Measurements from ENCODE around the gene ACSF2.

ACSF2 gene

DNA sequence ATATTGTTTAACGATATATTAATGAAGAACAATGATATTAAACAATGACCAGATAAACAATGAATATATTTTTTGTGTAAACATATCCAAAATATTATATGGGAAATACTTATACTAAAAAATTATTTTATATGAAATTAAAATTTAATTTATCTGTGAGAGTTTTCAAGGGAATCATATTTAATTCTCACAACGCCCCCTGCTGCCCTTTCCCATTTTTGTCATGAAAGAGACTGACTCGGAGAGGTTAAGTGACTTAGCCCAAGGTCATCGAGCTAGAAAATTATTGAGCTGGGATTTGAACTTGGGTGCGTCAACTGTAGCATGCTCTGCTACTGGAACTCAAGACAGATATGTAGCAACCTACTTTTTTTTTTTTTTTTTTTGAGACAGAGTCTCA is 75.0 kb downstream of the ACSF2 start:
- DNase-seq (ENCODE audit: low read depth) = no peak

DNA sequence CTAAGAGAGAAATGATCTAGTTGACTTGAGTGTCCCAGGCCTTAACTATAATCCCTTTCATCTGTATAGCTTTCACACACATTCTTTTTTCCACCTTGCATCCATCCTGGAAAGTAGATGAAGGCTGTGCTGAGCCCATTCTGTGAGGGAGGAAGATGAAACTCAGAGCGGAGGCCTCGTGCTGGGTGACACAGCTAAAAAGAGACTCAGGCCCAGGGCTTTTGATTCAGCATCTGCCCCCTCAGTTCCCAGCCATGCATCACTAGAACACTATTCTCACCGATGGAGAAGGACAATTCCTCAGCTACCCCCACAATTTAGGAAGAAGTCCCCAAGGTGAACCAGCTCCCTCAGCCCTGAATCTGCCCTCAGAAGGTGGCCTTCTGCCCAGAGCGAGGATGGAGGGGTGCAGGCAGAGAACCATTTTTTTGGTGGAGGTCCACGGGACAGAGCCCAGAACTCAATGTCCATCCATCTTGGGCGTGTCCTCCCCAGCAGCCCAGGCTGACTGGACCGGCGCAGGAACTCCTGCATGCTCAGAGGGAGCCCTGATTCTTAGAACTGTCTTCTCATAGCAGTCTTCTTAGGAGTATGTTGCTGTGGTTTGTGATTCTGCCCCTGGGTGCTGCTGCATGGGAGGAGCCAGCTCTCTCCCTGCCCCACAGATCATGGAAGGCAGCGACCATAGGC is 76.4 kb downstream of the ACSF2 start:
- no peak for DNase-seq (ENCODE audit: low read depth)

DNA sequence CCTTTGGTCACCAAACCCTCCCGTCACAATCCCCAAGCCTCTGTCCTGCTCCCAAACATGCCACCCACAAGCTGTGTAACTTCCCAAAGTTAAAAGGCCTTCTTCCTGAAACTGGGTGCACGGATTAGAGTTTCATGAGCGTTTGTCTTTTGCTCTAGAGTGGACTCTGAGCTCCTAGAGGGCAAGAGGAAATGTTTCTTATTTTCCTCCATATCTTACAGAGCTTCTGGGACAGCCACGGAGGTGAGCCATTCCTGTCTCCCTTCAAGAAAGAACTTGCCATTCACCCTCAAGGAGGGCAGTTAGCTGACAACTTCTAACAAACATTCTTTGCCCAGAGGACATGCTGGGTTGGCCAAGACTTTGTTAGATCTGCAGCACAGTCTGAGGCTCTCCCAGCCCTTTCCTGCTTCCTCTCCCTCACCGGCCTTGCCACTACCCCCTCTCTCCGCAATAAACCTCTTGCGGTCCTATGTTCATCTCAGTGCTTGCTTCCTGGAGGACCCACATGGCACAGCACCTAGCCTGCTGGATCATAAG is 79.6 kb downstream of the ACSF2 start:
- DNase-seq (ENCODE audit: low read depth) = no peak

DNA sequence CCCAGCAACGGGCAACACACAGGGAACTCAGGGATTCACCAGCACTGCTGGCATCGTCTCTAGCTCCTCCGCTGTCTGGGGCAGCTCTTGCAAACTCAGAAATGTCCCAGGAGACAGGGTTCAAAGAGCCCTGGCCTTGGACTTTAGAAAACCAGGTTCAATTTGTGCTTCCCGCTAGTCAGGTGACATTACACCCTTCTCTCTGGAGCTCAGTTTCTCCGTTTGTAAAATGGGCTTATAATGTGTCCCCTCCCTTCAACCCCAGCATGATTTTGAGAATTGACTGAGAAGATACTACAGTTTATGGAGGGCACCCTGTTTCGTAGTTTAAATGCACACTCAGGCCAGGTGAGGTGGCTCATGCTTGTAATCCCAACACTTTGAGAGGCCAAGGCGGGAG is 80.3 kb downstream of the ACSF2 start:
- DNase-seq (ENCODE audit: low read depth) = no peak

- DNase-seq (ENCODE audit: low read depth) = peak; percentile 44
Observed at GRCh38 chr17:50507871-50508572, 82.0 kb downstream of the ACSF2 start, which contains the start of gene MYCBPAP. MYCBPAP (plus strand) TSS chr17:50508439; CDS start chr17:50508675, 236 bp downstream.

- DNase-seq (ENCODE audit: low read depth) = no peak
Observed at GRCh38 chr17:50508573-50509460, 82.8 kb downstream of the ACSF2 start.

- DNase-seq (ENCODE audit: low read depth) = no peak
Observed at GRCh38 chr17:50511058-50511457, 85.0 kb downstream of the ACSF2 start.

GRCh38 chr17:50513495-50513894 is 87.5 kb downstream of the ACSF2 start:
- no peak for DNase-seq (ENCODE audit: low read depth)

GRCh38 chr17:50514388-50514787 is 88.4 kb downstream of the ACSF2 start:
- no peak for DNase-seq (ENCODE audit: low read depth)

GRCh38 chr17:50514936-50515702 is 89.1 kb downstream of the ACSF2 start:
- DNase-seq (ENCODE audit: low read depth) = no peak

- no peak for DNase-seq (ENCODE audit: low read depth)
Observed at GRCh38 chr17:50517011-50517410, 91.0 kb downstream of the ACSF2 start.

- no peak for DNase-seq (ENCODE audit: low read depth)
Observed at GRCh38 chr17:50517504-50518383, 91.7 kb downstream of the ACSF2 start.

DNA sequence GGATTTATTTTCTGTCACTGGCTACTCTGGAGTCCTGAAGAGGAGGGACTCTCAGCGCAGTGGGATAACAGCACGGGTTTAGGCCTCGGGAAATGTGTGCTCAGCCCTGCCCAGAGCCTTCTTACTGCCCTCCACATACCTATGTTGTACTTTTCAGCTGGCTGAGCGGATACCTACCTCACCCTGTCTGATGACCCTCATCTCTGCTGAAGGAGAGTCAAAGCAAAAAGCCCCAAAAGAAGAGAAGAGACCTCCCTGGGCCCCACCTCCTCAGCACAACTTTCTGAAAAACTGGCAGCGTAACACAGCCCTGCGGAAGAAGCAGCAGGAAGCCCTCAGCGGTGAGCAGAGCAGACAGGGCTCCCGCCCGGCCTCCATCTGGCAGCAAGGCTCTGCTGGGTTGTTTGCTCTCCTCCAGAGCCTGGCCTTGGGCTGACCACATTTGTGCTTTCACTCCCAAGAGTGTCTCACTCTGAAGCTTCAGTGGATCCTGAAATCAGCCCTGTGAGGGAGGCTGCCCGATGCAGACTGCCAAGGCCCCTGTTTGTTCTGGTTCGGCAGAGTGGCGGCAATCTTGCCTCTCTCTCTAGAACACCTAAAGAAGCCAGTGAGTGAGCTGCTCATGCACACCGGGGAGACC is 92.5 kb downstream of the ACSF2 start:
- DNase-seq (ENCODE audit: low read depth) = no peak

DNA sequence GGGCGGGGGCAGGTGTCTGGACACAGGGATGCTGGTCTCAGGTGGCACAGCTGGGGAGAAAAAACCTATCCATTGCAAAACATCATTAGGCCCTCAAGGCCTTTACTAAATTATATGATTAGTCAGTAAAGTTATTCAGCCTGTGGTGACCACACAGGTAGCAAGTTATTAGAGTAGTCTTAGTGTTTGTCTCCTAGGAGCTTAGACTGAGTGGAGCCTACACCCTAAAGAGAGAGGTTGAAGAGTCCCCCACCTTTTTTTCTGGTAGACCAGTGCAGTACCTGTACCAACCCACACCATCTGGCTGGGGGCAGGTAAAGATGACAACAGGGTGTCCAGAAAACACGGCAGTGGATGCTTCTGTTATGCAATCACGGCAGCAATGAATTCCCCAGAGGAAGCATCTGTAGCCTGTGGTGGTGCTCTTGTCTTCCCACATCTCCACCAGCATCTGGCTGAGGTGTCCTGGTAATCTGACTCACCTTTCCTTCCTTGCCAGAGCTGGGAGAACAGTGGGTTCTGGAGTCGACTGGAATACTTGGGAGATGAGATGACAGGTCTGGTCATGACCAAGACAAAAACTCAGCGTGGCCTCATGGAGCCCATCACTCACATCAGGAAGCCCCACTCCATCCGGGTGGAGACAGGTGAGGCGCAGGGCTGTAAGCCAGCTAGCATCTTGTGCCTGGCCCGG is 93.3 kb downstream of the ACSF2 start:
- DNase-seq (ENCODE audit: low read depth) = no peak

- DNase-seq (ENCODE audit: low read depth) = no peak
Observed at GRCh38 chr17:50520483-50520882, 94.5 kb downstream of the ACSF2 start.

- DNase-seq (ENCODE audit: low read depth) = no peak
Observed at GRCh38 chr17:50521514-50521913, 95.5 kb downstream of the ACSF2 start.

- DNase-seq (ENCODE audit: low read depth) = no peak
Observed at GRCh38 chr17:50522766-50523165, 96.7 kb downstream of the ACSF2 start.

DNA sequence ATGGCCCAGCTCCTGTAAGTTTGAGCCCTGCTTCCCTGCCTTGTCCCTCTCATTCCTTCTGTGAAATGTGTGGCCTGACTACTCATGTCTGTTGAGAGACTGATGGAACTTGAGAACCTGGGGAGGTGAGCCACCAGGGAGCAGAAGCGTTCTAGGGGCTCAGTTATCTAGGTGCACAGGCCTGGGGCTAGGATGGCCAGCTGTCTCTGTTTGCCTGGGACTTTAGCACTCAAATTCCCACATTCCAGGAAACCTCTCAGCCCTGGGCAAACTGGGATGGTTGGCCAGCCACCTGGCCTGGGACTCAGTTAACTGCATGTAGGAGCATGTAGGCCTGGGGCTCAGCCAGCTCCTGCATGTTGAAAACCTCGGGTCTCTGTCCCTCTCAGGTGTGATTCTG is 97.2 kb downstream of the ACSF2 start:
- no peak for DNase-seq (ENCODE audit: low read depth)
